Vagina (tissue), 2 donors: Measurements from ENCODE around the gene CCDC102A. TPM values are rescaled to one million over a fixed set of nuclear protein-coding genes. Genes with fewer than 3 reads are reported as not detected.

Experiments
- DNase-seq, 2 donors: peaks; one replicate each; pipeline ENCODE4 v3.0.0-alpha.2; 2017; ENCODE audit errors: extremely low spot score in 2 of 2
- H3K27ac ChIP-seq: fragments of 200-600 bp; sonication (generic); one replicate; pipeline ENCODE4 v1.5.1; 2019
- H3K27me3 ChIP-seq: fragments of 200-600 bp; sonication (generic); one replicate; pipeline ENCODE4 v1.5.1; 2019
- H3K36me3 ChIP-seq, 2 donors: fragments of 200-600 bp; sonication (generic); one replicate each; pipeline ENCODE4 v1.5.1; 2017 to 2019
- H3K4me1 ChIP-seq: fragments of 200-600 bp; sonication (generic); one replicate; pipeline ENCODE4 v1.5.1; 2019
- H3K4me3 ChIP-seq, 2 donors: fragments of 200-600 bp; sonication (generic); 1 replicate in 1 of 2; 2 replicates in 1 of 2; pipeline ENCODE4 v1.5.1; 2016 to 2019
- H3K9me3 ChIP-seq: fragments of 200-600 bp; sonication (generic); one replicate; pipeline ENCODE4 v1.5.1; 2019
- POLR2A ChIP-seq, 2 donors: fragments of 450-650 bp; IDR thresholded peaks; one replicate each; pipeline ENCODE4 v1.6.1; 2017; ENCODE audit warnings: antibody characterized with exemption in 2 of 2, mild to moderate bottlenecking in 2 of 2, moderate library complexity in 2 of 2
- POLR2AphosphoS5 ChIP-seq, 2 donors: sonication (generic); formaldehyde crosslinking; IDR thresholded peaks; one replicate each; pipeline ENCODE4 v1.9.0; 2017; ENCODE audit warnings: antibody characterized with exemption in 2 of 2, mild to moderate bottlenecking in 2 of 2, low read depth in 1 of 2; ENCODE audit not compliant: insufficient read depth in 1 of 2
- intact Hi-C: fragments of 100-400 bp; cut with DNase I; formaldehyde crosslinking; loops from one replicate; pipeline ENCODE4 v1.15.1; 2023
- total RNA-seq: library from RNA; depleted of rRNA; stranded (reverse); fragments of >200 nt; gene quantifications from one replicate; pipeline ENCODE4 v1.2.3, GENCODE V29; 2016
- TF ChIP-seq, protein P1 (sequence below), 3 experiments: fragments of 450-650 bp in 2 of 3; fragments of 200-600 bp in 1 of 3; sonication (generic) in 1 of 3; IDR thresholded peaks; one replicate each; pipeline ENCODE4 v1.5.1; 2017 to 2019; ENCODE audit warnings: antibody characterized with exemption in 3 of 3, mild to moderate bottlenecking in 2 of 3, moderate library complexity in 2 of 3

Gene CCDC102A
- total RNA-seq, 1 donor from 2014 or later, result 22.1 TPM

DNA sequence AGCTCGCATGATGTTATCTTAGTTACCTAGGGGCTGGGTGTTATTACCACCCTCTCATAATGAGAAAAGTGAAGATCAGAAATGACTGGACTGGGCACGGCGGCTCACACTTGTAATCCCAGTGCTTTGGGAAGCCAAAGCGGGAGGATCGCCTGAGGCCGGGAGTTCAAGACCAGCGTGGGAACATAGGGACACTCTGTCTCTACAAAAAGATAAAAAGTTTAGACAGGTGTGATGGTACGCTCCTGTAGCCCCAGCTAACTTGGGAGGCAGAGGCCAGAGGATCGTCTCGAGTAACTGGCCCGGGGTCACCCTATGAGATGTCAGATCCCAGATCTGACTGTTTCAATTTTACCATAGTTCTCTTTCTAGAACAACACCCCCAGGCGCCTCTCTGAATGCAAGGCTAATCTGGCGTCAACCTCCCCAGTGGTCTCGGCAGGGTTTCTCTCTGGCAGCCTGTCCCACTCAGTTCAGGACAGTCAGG, 1.9 kb upstream of the CCDC102A start:
- peaks cover 38% of the 10 kb centered on the region for H3K4me1 ChIP-seq
- H3K27ac ChIP-seq, result no peak overlapping the region
- no peak for TF ChIP-seq POLR2AphosphoS5 (IDR thresholded peaks at IDR 0.05; ENCODE audit: insufficient read depth in 1 of 2, low read depth in 1 of 2)
- TF ChIP-seq, protein P1, sequence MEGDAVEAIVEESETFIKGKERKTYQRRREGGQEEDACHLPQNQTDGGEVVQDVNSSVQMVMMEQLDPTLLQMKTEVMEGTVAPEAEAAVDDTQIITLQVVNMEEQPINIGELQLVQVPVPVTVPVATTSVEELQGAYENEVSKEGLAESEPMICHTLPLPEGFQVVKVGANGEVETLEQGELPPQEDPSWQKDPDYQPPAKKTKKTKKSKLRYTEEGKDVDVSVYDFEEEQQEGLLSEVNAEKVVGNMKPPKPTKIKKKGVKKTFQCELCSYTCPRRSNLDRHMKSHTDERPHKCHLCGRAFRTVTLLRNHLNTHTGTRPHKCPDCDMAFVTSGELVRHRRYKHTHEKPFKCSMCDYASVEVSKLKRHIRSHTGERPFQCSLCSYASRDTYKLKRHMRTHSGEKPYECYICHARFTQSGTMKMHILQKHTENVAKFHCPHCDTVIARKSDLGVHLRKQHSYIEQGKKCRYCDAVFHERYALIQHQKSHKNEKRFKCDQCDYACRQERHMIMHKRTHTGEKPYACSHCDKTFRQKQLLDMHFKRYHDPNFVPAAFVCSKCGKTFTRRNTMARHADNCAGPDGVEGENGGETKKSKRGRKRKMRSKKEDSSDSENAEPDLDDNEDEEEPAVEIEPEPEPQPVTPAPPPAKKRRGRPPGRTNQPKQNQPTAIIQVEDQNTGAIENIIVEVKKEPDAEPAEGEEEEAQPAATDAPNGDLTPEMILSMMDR (IDR thresholded peaks at IDR 0.05), result no peak
- TF ChIP-seq POLR2A (IDR thresholded peaks at IDR 0.05), result no peak
- DNase-seq, result peak in 1 of 2 donors; percentile 77
- H3K36me3 ChIP-seq, result no peaks in the 10 kb centered on the region
- H3K4me3 ChIP-seq, result no peak overlapping the region
- intact Hi-C loops, result loop anchor here (10.0 kb wide), 1 partner anchor 233 kb away; no protein-coding TSS in a partner anchor
- no peaks in the 10 kb centered on the region for H3K27me3 ChIP-seq
- H3K9me3 ChIP-seq, result no peaks in the 10 kb centered on the region

DNA sequence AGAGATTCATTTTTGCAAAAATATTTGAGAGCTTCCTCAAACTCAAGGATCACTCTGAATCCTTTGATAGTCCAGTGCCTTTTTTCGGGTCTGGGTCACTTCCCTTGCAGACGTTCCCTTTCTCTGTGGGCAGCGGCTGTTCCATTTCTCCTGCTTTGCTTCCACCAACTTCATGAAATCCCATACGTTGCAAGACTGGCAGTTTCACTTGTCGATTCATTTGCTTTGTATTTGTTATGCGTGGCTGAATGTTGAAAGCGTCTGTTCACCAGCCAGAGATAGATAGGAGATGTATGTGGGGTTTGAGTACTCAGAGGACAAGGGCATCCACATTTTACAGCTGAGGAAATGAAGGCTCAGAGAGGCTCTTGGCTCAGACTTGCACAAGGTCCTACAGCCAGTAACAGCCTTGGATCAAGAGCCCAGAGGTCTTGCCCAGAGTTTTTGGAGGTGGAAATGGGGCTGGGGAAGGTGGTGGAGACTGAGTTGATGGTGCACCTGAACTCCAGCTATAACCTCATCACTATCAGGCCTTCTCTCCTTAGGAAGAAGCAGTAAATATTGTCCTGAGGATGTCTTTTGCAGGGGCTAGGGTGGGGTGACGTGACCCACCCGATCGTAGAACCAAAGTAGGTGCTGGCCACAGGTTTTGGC, 1.3 kb upstream of the CCDC102A start:
- no peak overlapping the region for H3K4me3 ChIP-seq
- TF ChIP-seq POLR2AphosphoS5 (IDR thresholded peaks at IDR 0.05; ENCODE audit: insufficient read depth in 1 of 2, low read depth in 1 of 2) (no peak), POLR2A (IDR thresholded peaks at IDR 0.05) (no peak)
- TF ChIP-seq, protein P1 (IDR thresholded peaks at IDR 0.05), result no peak
- no peaks in the 10 kb centered on the region for H3K9me3 ChIP-seq
- intact Hi-C loops, result loop anchor here (10.0 kb wide), 1 partner anchor 233 kb away; no protein-coding TSS in a partner anchor
- H3K4me1 ChIP-seq, result peaks cover 44% of the 10 kb centered on the region
- DNase-seq, result peak in 1 of 2 donors; percentile 84
- no peaks in the 10 kb centered on the region for H3K27me3 ChIP-seq
- H3K27ac ChIP-seq, result no peak overlapping the region
- no peaks in the 10 kb centered on the region for H3K36me3 ChIP-seq

DNA sequence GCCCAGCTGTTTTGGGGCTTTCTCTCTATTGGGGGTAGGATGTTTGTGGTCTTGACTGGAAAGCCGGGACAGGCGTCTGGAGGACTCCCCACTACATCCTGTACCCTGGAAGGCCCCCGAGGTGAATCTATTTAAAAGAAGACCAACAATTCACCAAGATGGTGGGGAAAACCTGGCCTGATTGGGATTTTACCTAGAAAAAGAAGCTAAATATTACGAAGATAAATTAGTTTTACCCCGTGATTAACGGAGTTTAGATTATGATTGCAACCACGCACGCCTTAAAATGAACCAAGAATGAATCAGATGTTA, 779 bp upstream of the CCDC102A start:
- peak overlapping the region; percentile 96 to 98 for H3K4me3 ChIP-seq
- H3K27me3 ChIP-seq, result no peaks in the 10 kb centered on the region
- no peak for DNase-seq
- peaks cover 49% of the 10 kb centered on the region for H3K4me1 ChIP-seq
- TF ChIP-seq, protein P1 (IDR thresholded peaks at IDR 0.05), result no peak
- TF ChIP-seq POLR2A (IDR thresholded peaks at IDR 0.05), result no peak
- no peak for TF ChIP-seq POLR2AphosphoS5 (IDR thresholded peaks at IDR 0.05; ENCODE audit: insufficient read depth in 1 of 2, low read depth in 1 of 2)
- H3K27ac ChIP-seq, result peak overlapping the region; percentile 97
- no peaks in the 10 kb centered on the region for H3K36me3 ChIP-seq
- H3K9me3 ChIP-seq, result no peaks in the 10 kb centered on the region
- intact Hi-C loops, result loop anchor here (10.0 kb wide), 1 partner anchor 232 kb away; no protein-coding TSS in a partner anchor

DNA sequence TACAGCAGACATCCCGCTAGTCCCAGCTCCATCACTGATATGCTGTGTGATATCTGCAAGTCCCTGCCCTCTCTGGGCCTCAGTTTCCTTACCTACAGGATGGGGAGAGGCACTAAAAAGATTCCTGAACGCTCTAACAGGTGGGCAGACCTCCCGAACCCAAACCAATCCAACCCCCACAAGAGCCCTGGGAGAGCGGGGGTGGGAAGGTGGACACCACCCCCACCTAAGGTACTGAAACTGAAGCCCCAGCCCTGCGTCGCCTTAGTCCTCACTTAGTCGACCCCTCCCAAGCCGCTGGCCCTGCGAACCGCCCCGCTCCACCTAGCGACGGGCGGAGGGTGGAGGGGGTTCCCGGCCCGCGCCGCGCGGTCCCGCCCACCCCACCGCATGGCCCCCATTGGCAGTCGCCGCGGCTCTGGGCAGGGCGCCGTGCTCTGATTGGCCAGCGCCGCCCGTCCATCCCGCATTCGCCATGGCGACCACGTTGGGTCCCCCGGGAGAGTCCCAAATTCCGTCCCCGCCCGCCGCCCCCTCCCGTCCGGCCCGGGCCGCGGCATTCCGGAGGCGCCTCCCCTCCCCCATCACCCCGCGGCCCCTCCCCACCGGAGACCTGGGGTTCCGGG, 578 bp downstream of the CCDC102A start:
- peaks cover 57% of the 10 kb centered on the region for H3K4me1 ChIP-seq
- no peaks in the 10 kb centered on the region for H3K27me3 ChIP-seq
- intact Hi-C loops, result loop anchor here (10.0 kb wide), 1 partner anchor 231 kb away; no protein-coding TSS in a partner anchor
- H3K36me3 ChIP-seq, result no peaks in the 10 kb centered on the region
- no peak for TF ChIP-seq POLR2A (IDR thresholded peaks at IDR 0.05)
- TF ChIP-seq, protein P1 (IDR thresholded peaks at IDR 0.05), result no peak
- TF ChIP-seq POLR2AphosphoS5 (IDR thresholded peaks at IDR 0.05; ENCODE audit: insufficient read depth in 1 of 2, low read depth in 1 of 2), result peak in 1 of 2 donors; percentile 52
- no peaks in the 10 kb centered on the region for H3K9me3 ChIP-seq
- peak; percentile 92 to 96 for DNase-seq
- H3K4me3 ChIP-seq, result peak overlapping the region; percentile 96 to 98
- H3K27ac ChIP-seq, result peak overlapping the region; percentile 97
